BLaER1 treated with 17β-estradiol and CSF1 and Interleukin-3, amounts not matched to agents 10 nM and 100 nM (cell line): Measurements from ENCODE around the gene ANKRD28.
"Not testable (repeated sequence)": the region's sequence is repeated elsewhere in the genome, so short reads cannot be mapped to it uniquely, and the experiment has no call there.

Experiments used
- H3K27ac ChIP-seq, 11 experiments: shearing (Covaris generic); formaldehyde crosslinking; 2 replicates each; pipeline ENCODE4 v1.8.1; 2022
- H3K27me3 ChIP-seq, 11 experiments: shearing (Covaris generic); formaldehyde crosslinking; 2 replicates each; pipeline ENCODE4 v1.8.1; 2022
- H3K36me3 ChIP-seq, 11 experiments: shearing (Covaris generic); formaldehyde crosslinking; 2 replicates each; pipeline ENCODE4 v1.8.1; 2022
- H3K4me1 ChIP-seq, 10 experiments: shearing (Covaris generic); formaldehyde crosslinking; 2 replicates each; pipeline ENCODE4 v1.8.1; 2022
- H3K4me2 ChIP-seq, 11 experiments: shearing (Covaris generic); formaldehyde crosslinking; 2 replicates each; pipeline ENCODE4 v1.8.1; 2022
- H3K4me3 ChIP-seq, 10 experiments: shearing (Covaris generic); formaldehyde crosslinking; 2 replicates each; pipeline ENCODE4 v1.8.1; 2022
- H3K9ac ChIP-seq, 11 experiments: shearing (Covaris generic); formaldehyde crosslinking; 2 replicates each; pipeline ENCODE4 v1.8.1; 2022
- H3K9me3 ChIP-seq, 11 experiments: shearing (Covaris generic); formaldehyde crosslinking; replicated peaks in 1 of 11; 2 replicates each; pipeline ENCODE4 v1.8.1; 2022
- H4K20me1 ChIP-seq, 11 experiments: shearing (Covaris generic); formaldehyde crosslinking; 2 replicates each; pipeline ENCODE4 v1.8.1; 2022
- Cebpa-rat ChIP-seq, 11 experiments: shearing (Covaris generic); IDR thresholded peaks; 2 replicates each; pipeline ENCODE4 v1.8.1; 2022

Gene ANKRD28

GRCh38 chr3:15825016-15825415 lies 27.2 kb upstream of the ANKRD28 start:
- no peak overlapping the region for H3K4me3 ChIP-seq
- no peak overlapping the region for H3K27ac ChIP-seq
- no peaks in the 10 kb centered on the region for H3K4me1 ChIP-seq
- no peaks in the 10 kb centered on the region for H3K27me3 ChIP-seq
- H3K4me2 ChIP-seq: no peak overlapping the region
- H3K9me3 ChIP-seq: 0 out of 22 replicates have a peak, but pooled peaks cover 0 to 4% (median 0%) of the 10 kb centered on the region in 11 experiments
- H4K20me1 ChIP-seq: peaks cover 0 to 47% (median 0%) of the 10 kb centered on the region in 11 experiments; a peak in 4 of 22 replicates
- no peak overlapping the region for H3K9ac ChIP-seq
- TF ChIP-seq Cebpa-rat (IDR thresholded peaks at IDR 0.05): no peak
- peaks cover 0 to 5% (median 0%) of the 10 kb centered on the region in 11 experiments; a peak in 2 of 22 replicates for H3K36me3 ChIP-seq

DNA sequence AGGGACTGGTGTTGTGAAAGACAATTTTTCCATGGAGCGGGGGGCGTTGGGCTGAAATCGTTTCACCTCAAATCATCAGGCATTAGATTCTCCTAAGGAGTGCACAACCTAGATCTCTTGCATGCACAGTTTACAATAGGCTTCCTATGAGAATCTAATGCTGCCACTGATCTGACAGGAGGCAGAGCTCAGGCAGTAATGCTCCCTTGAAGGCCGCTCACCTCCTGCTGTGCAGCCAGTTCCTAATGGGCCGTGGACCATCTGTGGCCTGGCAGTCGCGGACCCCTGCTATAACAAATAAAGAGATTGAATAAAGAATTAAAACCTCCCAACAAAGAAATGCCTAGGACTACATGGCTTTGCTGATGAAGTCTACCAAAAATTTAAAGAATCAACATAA lies 25.3 kb upstream of the ANKRD28 start:
- Histone ChIP-seq H3K36me3 (peaks cover 0 to 5% (median 0%) of the 10 kb centered on the region in 11 experiments; a peak in 2 of 22 replicates), H4K20me1 (peaks cover 0 to 56% (median 0%) of the 10 kb centered on the region in 11 experiments; a peak in 4 of 22 replicates), H3K4me1 (no peaks in the 10 kb centered on the region), H3K4me2 (no peak overlapping the region), H3K9me3 (0 out of 22 replicates have a peak, but pooled peaks cover 0 to 4% (median 0%) of the 10 kb centered on the region in 11 experiments), H3K9ac (no peak overlapping the region), H3K4me3 (no peak overlapping the region), H3K27ac (no peak overlapping the region), H3K27me3 (no peaks in the 10 kb centered on the region)
- TF ChIP-seq Cebpa-rat (IDR thresholded peaks at IDR 0.05): no peak

DNA sequence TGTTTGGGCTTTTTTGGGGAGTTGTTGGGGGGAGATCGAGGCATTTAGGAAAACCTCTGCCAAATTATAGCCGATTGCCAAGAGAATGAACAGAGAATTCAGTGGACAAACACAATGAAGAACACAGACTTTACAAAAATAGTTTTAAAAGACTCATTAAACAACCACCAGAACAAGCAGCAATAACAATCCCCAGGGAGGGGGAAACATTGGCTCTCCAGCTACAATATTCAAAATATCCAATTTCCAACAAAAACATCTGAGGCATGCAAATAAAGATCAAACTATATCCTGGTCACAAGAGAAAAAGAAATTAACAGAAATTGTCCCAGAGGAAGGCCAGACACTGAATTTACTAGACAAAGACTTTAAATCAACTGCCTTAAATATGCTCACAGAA lies 24.5 kb upstream of the ANKRD28 start:
- Histone ChIP-seq H3K4me2 (no peak overlapping the region), H3K9ac (no peak overlapping the region), H3K9me3 (0 out of 22 replicates have a peak, but pooled peaks cover 0 to 4% (median 0%) of the 10 kb centered on the region in 11 experiments), H3K4me1 (peaks cover 0 to under 1% (median 0%) of the 10 kb centered on the region in 10 experiments; a peak in 3 of 20 replicates), H3K4me3 (no peak overlapping the region), H4K20me1 (peaks cover 0 to 53% (median 0%) of the 10 kb centered on the region in 11 experiments; a peak in 4 of 22 replicates), H3K36me3 (peaks cover 0 to 5% (median 0%) of the 10 kb centered on the region in 11 experiments; a peak in 2 of 22 replicates), H3K27ac (no peak overlapping the region), H3K27me3 (no peaks in the 10 kb centered on the region)
- TF ChIP-seq Cebpa-rat (IDR thresholded peaks at IDR 0.05): no peak

- H3K9ac ChIP-seq: no peak overlapping the region
- H4K20me1 ChIP-seq: peaks cover 0 to 45% (median 0%) of the 10 kb centered on the region in 11 experiments; a peak in 4 of 22 replicates
- H3K36me3 ChIP-seq: peaks cover 0 to 5% (median 0%) of the 10 kb centered on the region in 11 experiments; a peak in 2 of 22 replicates
- no peaks in the 10 kb centered on the region for H3K27me3 ChIP-seq
- no peak overlapping the region for H3K4me2 ChIP-seq
- TF ChIP-seq Cebpa-rat (IDR thresholded peaks at IDR 0.05): no peak
- peaks cover 0 to 7% (median 4%) of the 10 kb centered on the region in 10 experiments; a peak in 5 of 20 replicates for H3K4me1 ChIP-seq
- no peak overlapping the region for H3K4me3 ChIP-seq
- 0 out of 22 replicates have a peak, but pooled peaks cover 0 to 4% (median 0%) of the 10 kb centered on the region in 11 experiments for H3K9me3 ChIP-seq
- H3K27ac ChIP-seq: no peak overlapping the region
These were observed 23.1 kb upstream of the ANKRD28 start for GRCh38 chr3:15820911-15821310.

DNA sequence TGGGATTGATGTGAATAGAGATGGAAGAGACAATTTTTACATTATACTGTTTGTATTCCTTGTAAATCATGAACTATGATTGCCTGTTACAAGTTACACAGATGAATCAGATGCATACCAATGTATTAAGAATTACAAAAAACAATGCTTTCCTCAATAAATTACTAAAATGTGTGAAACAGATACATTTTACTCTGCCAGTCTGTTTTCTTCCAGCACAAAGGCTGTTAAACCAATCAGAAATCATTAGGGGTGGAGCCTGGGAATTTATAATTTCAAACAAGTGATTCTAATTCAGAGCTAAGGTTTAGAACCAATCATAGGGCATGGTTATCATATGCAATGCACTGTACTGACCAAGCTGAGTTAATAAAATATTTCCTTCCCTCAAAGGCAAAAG lies 21.8 kb upstream of the ANKRD28 start:
- Histone ChIP-seq H3K4me3 (no peak overlapping the region), H3K36me3 (peaks cover 0 to 5% (median 0%) of the 10 kb centered on the region in 11 experiments; a peak in 2 of 22 replicates), H3K27me3 (no peaks in the 10 kb centered on the region), H4K20me1 (peaks cover 0 to 45% (median 0%) of the 10 kb centered on the region in 11 experiments; a peak in 4 of 22 replicates), H3K9me3 (0 out of 22 replicates have a peak, but pooled peaks cover 0 to 4% (median 0%) of the 10 kb centered on the region in 11 experiments), H3K4me1 (peaks cover 0 to 7% (median 4%) of the 10 kb centered on the region in 10 experiments; a peak in 5 of 20 replicates), H3K27ac (no peak overlapping the region), H3K9ac (no peak overlapping the region), H3K4me2 (no peak overlapping the region)
- TF ChIP-seq Cebpa-rat (IDR thresholded peaks at IDR 0.05): no peak

- no peak overlapping the region for H3K27ac ChIP-seq
- H3K27me3 ChIP-seq: no peaks in the 10 kb centered on the region
- 0 out of 22 replicates have a peak, but pooled peaks cover 0 to 5% (median 0%) of the 10 kb centered on the region in 11 experiments for H3K36me3 ChIP-seq
- peaks cover 0 to 7% (median 4%) of the 10 kb centered on the region in 10 experiments; a peak in 5 of 20 replicates for H3K4me1 ChIP-seq
- no peak overlapping the region for H3K9ac ChIP-seq
- no peak for TF ChIP-seq Cebpa-rat (IDR thresholded peaks at IDR 0.05)
- H3K4me2 ChIP-seq: no peak overlapping the region
- H3K9me3 ChIP-seq: 0 out of 22 replicates have a peak, but pooled peaks cover 0 to 4% (median 0%) of the 10 kb centered on the region in 11 experiments
- no peak overlapping the region for H3K4me3 ChIP-seq
- peaks cover 0 to 40% (median 0%) of the 10 kb centered on the region in 11 experiments; a peak in 4 of 22 replicates for H4K20me1 ChIP-seq
These were observed 21.3 kb upstream of the ANKRD28 start for GRCh38 chr3:15819043-15819442.

DNA sequence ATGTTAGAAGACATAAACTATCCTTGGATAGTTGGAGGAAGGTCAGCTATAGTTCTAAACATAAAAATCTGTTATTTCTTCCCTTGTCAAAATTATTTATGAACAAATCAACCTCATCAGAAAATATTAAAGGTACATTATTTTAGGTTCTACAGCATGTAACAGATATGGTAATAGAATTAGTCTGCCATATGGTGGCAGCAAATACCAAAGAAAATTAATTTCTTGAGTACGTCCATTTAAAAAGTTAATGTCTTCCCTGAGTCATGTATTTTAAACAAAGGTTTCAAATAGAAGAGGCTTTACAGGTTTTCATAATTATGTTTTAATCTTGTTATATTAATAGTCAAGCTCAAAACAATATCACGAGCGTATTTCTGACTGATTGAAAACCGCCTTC lies 17.9 kb upstream of the ANKRD28 start:
- H3K4me1 ChIP-seq: peaks cover 0 to 15% (median 8%) of the 10 kb centered on the region in 10 experiments; a peak in 13 of 20 replicates
- TF ChIP-seq Cebpa-rat (IDR thresholded peaks at IDR 0.05): no peak
- no peak overlapping the region for H3K4me3 ChIP-seq
- H3K36me3 ChIP-seq: no peaks in the 10 kb centered on the region
- no peak overlapping the region for H3K27ac ChIP-seq
- no peak overlapping the region for H3K9ac ChIP-seq
- H3K4me2 ChIP-seq: no peak overlapping the region
- peaks cover 0 to 32% (median 0%) of the 10 kb centered on the region in 11 experiments; a peak in 4 of 22 replicates for H4K20me1 ChIP-seq
- no peaks in the 10 kb centered on the region for H3K9me3 ChIP-seq
- H3K27me3 ChIP-seq: no peaks in the 10 kb centered on the region

DNA sequence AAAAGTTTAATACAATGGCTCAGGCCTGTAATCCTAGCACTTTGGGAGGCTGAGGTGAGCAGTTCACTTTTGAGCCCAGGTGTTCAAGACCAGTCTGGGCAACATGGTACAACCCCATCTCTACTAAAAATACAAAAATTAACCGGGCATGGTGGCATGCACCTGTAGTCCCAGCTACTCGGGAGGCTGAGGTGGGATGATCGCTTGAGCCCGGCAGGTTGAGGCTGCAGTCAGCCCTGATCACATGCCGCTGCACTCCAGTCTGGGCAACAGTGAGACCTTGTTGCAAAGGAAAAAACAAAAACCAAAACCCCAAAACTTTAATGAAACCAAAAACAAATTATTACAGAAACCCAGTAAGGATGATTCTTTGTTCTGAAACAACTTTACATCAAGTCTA lies 15.3 kb upstream of the ANKRD28 start:
- H3K4me3 ChIP-seq, H3K4me2 ChIP-seq, H3K9me3 ChIP-seq, H3K27ac ChIP-seq, H3K9ac ChIP-seq, H3K36me3 ChIP-seq, H3K27me3 ChIP-seq: not testable (repeated sequence)
- Histone ChIP-seq H3K4me1 (peaks cover 7 to 35% (median 22%) of the 10 kb centered on the region in 10 experiments; a peak in 17 of 20 replicates), H4K20me1 (peaks cover 0 to 23% (median 0%) of the 10 kb centered on the region in 11 experiments; a peak in 3 of 22 replicates)

GRCh38 chr3:15812183-15812582 lies 14.4 kb upstream of the ANKRD28 start:
- H3K9me3 ChIP-seq: no peaks in the 10 kb centered on the region
- TF ChIP-seq Cebpa-rat (IDR thresholded peaks at IDR 0.05): no peak

More at GRCh38 chr3:15812183-15812582, 14.4 kb upstream of the ANKRD28 start:
- H3K4me3 ChIP-seq: no peak overlapping the region
- peaks cover 6 to 44% (median 21%) of the 10 kb centered on the region in 10 experiments; a peak in 18 of 20 replicates for H3K4me1 ChIP-seq
- peak overlapping the region in 1 of 11 experiments; percentile 46; a peak in 1 of 22 replicates for H3K9ac ChIP-seq
- peaks cover 0 to 4% (median 0%) of the 10 kb centered on the region in 11 experiments; a peak in 1 of 22 replicates for H3K36me3 ChIP-seq
- no peaks in the 10 kb centered on the region for H3K27me3 ChIP-seq
- peak overlapping the region in 6 of 11 experiments; percentile 3 to 60 (median 44); a peak in 8 of 22 replicates for H3K27ac ChIP-seq
- H4K20me1 ChIP-seq: peaks cover 0 to 16% (median 0%) of the 10 kb centered on the region in 11 experiments; a peak in 3 of 22 replicates
- no peak overlapping the region for H3K4me2 ChIP-seq
